H9 (cell line): Measurements from ENCODE around the gene IQSEC1. TPM values are rescaled to one million over a fixed set of nuclear protein-coding genes. Genes with fewer than 3 reads are reported as not detected.

Experiments used
- DNase-seq: peaks from one replicate; pipeline ENCODE4 v3.0.0-alpha.2; 2017
- H2AFZ ChIP-seq: one replicate; pipeline ENCODE4 v1.6.1; 2013; ENCODE audit warnings: mild to moderate bottlenecking, low read length, control low read depth, moderate library complexity
- H2AK5ac ChIP-seq: 2 replicates; pipeline ENCODE4 v1.6.1; 2013; ENCODE audit warnings: low read length, control low read depth, mixed read lengths; ENCODE audit not compliant: insufficient read length
- H2BK120ac ChIP-seq: one replicate; pipeline ENCODE4 v1.6.1; 2013; ENCODE audit warnings: low read depth, mild to moderate bottlenecking, low read length, control low read depth, inconsistent platforms; ENCODE audit not compliant: poor library complexity, severe bottlenecking
- H2BK12ac ChIP-seq: 2 replicates; pipeline ENCODE4 v1.6.1; 2013; ENCODE audit warnings: low read length, control low read depth, mixed read lengths, low read depth; ENCODE audit not compliant: insufficient read length
- H2BK15ac ChIP-seq: 2 replicates; pipeline ENCODE4 v1.6.1; 2013; ENCODE audit warnings: low read depth, low read length, control low read depth
- H2BK20ac ChIP-seq: one replicate; pipeline ENCODE4 v1.6.1; 2013; ENCODE audit warnings: low read depth, mild to moderate bottlenecking, low read length, control low read depth, inconsistent platforms; ENCODE audit not compliant: poor library complexity, severe bottlenecking
- H2BK5ac ChIP-seq: 2 replicates; pipeline ENCODE4 v1.6.1; 2013; ENCODE audit warnings: low read length, control low read depth, mixed read lengths; ENCODE audit not compliant: insufficient read length
- H3K14ac ChIP-seq: 2 replicates; pipeline ENCODE4 v1.6.1; 2013; ENCODE audit warnings: low read length, control low read depth; ENCODE audit not compliant: insufficient read depth
- H3K18ac ChIP-seq: 2 replicates; pipeline ENCODE4 v1.6.1; 2013; ENCODE audit warnings: low read depth, mild to moderate bottlenecking, mixed read lengths, low read length, control low read depth; ENCODE audit not compliant: insufficient read length
- H3K23ac ChIP-seq: 2 replicates; pipeline ENCODE4 v1.6.1; 2013; ENCODE audit warnings: low read length, control low read depth, mixed read lengths, low read depth; ENCODE audit not compliant: insufficient read length
- H3K23me2 ChIP-seq: 2 replicates; pipeline ENCODE4 v1.6.1; 2013; ENCODE audit warnings: low read depth, mild to moderate bottlenecking, mixed read lengths, low read length, control low read depth; ENCODE audit not compliant: insufficient read length, poor library complexity, severe bottlenecking
- H3K27ac ChIP-seq: 2 replicates; pipeline ENCODE4 v1.5.1; 2013; ENCODE audit warnings: low read length, control low read depth, mixed read lengths, low read depth; ENCODE audit not compliant: insufficient read length
- H3K27me3 ChIP-seq: 2 replicates; pipeline ENCODE4 v1.6.1; 2013; ENCODE audit warnings: low read length, control low read depth, inconsistent platforms; ENCODE audit not compliant: insufficient read depth
- H3K4ac ChIP-seq: 2 replicates; pipeline ENCODE4 v1.6.1; 2013; ENCODE audit warnings: low read depth, mild to moderate bottlenecking, control low read depth, inconsistent platforms, low read length, moderate library complexity
- H3K4me1 ChIP-seq: 2 replicates; pipeline ENCODE4 v1.6.1; 2013; ENCODE audit warnings: low read length, control low read depth, inconsistent platforms; ENCODE audit not compliant: insufficient read depth
- H3K4me2 ChIP-seq: 2 replicates; pipeline ENCODE4 v1.6.1; 2013; ENCODE audit warnings: low read length, control low read depth, mixed read lengths; ENCODE audit not compliant: insufficient read length, insufficient read depth
- H3K56ac ChIP-seq: 2 replicates; pipeline ENCODE4 v1.6.1; 2013; ENCODE audit warnings: low read depth, mild to moderate bottlenecking, mixed read lengths, low read length, control low read depth; ENCODE audit not compliant: insufficient read length
- H3K79me1 ChIP-seq: 2 replicates; pipeline ENCODE4 v1.6.1; 2013; ENCODE audit warnings: low read depth, mild to moderate bottlenecking, moderate library complexity, low read length, control low read depth, inconsistent platforms; ENCODE audit not compliant: insufficient read depth, poor library complexity, severe bottlenecking
- H3K79me2 ChIP-seq: 2 replicates; pipeline ENCODE4 v1.6.1; 2013; ENCODE audit warnings: low read length, control low read depth, inconsistent platforms; ENCODE audit not compliant: insufficient read depth
- H3K9ac ChIP-seq: 2 replicates; pipeline ENCODE4 v1.6.1; 2013; ENCODE audit warnings: low read length, control low read depth, mixed read lengths; ENCODE audit not compliant: insufficient read length; ENCODE audit errors: extremely low read depth
- H3K9me3 ChIP-seq: one replicate; pipeline ENCODE4 v1.6.1; 2013; ENCODE audit warnings: low read depth, low read length, inconsistent platforms; ENCODE audit not compliant: control insufficient read depth
- H3T11ph ChIP-seq: one replicate; pipeline ENCODE4 v1.6.1; 2013; ENCODE audit warnings: mild to moderate bottlenecking, low read length, control low read depth, inconsistent platforms
- H4K20me1 ChIP-seq: one replicate; pipeline ENCODE4 v1.6.1; 2013; ENCODE audit not compliant: control insufficient read depth, insufficient read length, insufficient read depth
- H4K5ac ChIP-seq: 2 replicates; pipeline ENCODE4 v1.6.1; 2013; ENCODE audit warnings: low read depth, mild to moderate bottlenecking, mixed read lengths, low read length, control low read depth; ENCODE audit not compliant: insufficient read length
- H4K8ac ChIP-seq: replicated peaks from 2 replicates; pipeline ENCODE4 v1.6.1; 2013; ENCODE audit warnings: low read length, control low read depth, mixed read lengths, low read depth; ENCODE audit not compliant: insufficient read length
- H4K91ac ChIP-seq: 2 replicates; pipeline ENCODE4 v1.6.1; 2013; ENCODE audit warnings: low read depth, mild to moderate bottlenecking, moderate library complexity, mixed read lengths, low read length, control low read depth; ENCODE audit not compliant: insufficient read length
- H3K27ac Mint-ChIP-seq, 3 experiments: 2 replicates in 2 of 3; 3 replicates in 1 of 3; pipeline ENCODE4 v1.8.0; 2020 to 2021; ENCODE audit warnings: mixed read lengths in 3 of 3, mild to moderate bottlenecking in 1 of 3, moderate library complexity in 1 of 3
- H3K27me3 Mint-ChIP-seq: 2 replicates; pipeline ENCODE4 v1.8.0; 2021; ENCODE audit warnings: low read depth, mild to moderate bottlenecking, moderate library complexity, mixed read lengths
- H3K36me3 Mint-ChIP-seq, 3 experiments: 2 replicates in 2 of 3; 3 replicates in 1 of 3; pipeline ENCODE4 v1.8.0; 2020 to 2021; ENCODE audit warnings: low read depth in 3 of 3, mixed read lengths in 3 of 3; ENCODE audit not compliant: insufficient read depth in 1 of 3
- H3K4me1 Mint-ChIP-seq, 2 experiments: 2 replicates each; pipeline ENCODE4 v1.8.0; 2020; ENCODE audit warnings: mixed read lengths in 2 of 2
- H3K4me3 Mint-ChIP-seq, 2 experiments: 2 replicates in 1 of 2; 3 replicates in 1 of 2; pipeline ENCODE4 v1.8.0; 2020 to 2021; ENCODE audit warnings: mild to moderate bottlenecking in 2 of 2, mixed read lengths in 2 of 2, moderate library complexity in 1 of 2
- H3K9me3 Mint-ChIP-seq, 2 experiments: 2 replicates in 1 of 2; 3 replicates in 1 of 2; pipeline ENCODE4 v1.8.0; 2020; ENCODE audit warnings: mild to moderate bottlenecking in 2 of 2, mixed read lengths in 2 of 2, moderate library complexity in 1 of 2
- CTCF ChIP-seq: fragments of 200-600 bp; sonication (generic); conservative IDR thresholded peaks from 3 replicates; pipeline ENCODE4 v1.8.0; 2021; ENCODE audit warnings: antibody characterized with exemption, mild to moderate bottlenecking
- WGBS: extraction: QIAGEN DNeasy Blood & Tissue Kit; methylation state at CpG from one replicate; pipeline ENCODE4 v1.1.7; 2013; ENCODE audit warnings: missing lambda C conversion rate, low lambda C conversion rate, mixed read lengths; ENCODE audit not compliant: insufficient read length; ENCODE audit errors: extremely low coverage; 5-methylcytosine and 5-hydroxymethylcytosine counted together
- total RNA-seq: library from RNA; stranded (reverse); gene quantifications from 2 replicates; pipeline ENCODE4 v1.2.1, GENCODE V29; 2021

IQSEC1 gene
- total RNA-seq, 1 experiment from 2014 or later, result 19.1 TPM

GRCh38 chr3:13095408-13095937, 22.2 kb upstream of the IQSEC1 start:
- no peak for TF ChIP-seq CTCF
- H3K4me1 ChIP-seq, result no peaks in the 10 kb centered on the region
- H4K5ac ChIP-seq, result no peak overlapping the region
- no peak overlapping the region for H3K27ac ChIP-seq
- no peak overlapping the region for H3K23ac ChIP-seq
- no peaks in the 10 kb centered on the region for H3K23me2 ChIP-seq
- Mint-ChIP-seq H3K36me3 (no peaks in the 10 kb centered on the region), H3K4me3 (no peak overlapping the region), H3K4me1 (peaks cover 12 to 28% of the 10 kb centered on the region in 2 experiments), H3K27me3 (no peaks in the 10 kb centered on the region), H3K27ac (no peak overlapping the region), H3K9me3 (no peaks in the 10 kb centered on the region)
- no peak overlapping the region for H3K9ac ChIP-seq
- no peak overlapping the region for H2BK5ac ChIP-seq
- no peaks in the 10 kb centered on the region for H3K27me3 ChIP-seq
- H2BK120ac ChIP-seq, result no peak overlapping the region
- no peak overlapping the region for H2AFZ ChIP-seq
- no peak overlapping the region for H3K4ac ChIP-seq
- H3K9me3 ChIP-seq, result no peaks in the 10 kb centered on the region
- H4K20me1 ChIP-seq, result no peaks in the 10 kb centered on the region
- H2BK12ac ChIP-seq, result no peak overlapping the region
- H3K79me1 ChIP-seq, result no peaks in the 10 kb centered on the region
- H2BK15ac ChIP-seq, result no peak overlapping the region
- no peak overlapping the region for H2BK20ac ChIP-seq
- H3K56ac ChIP-seq, result no peak overlapping the region
- no peak overlapping the region for H3K18ac ChIP-seq
- no peak overlapping the region for H3T11ph ChIP-seq
- no peak overlapping the region for H4K91ac ChIP-seq
- H4K8ac ChIP-seq, result no peak overlapping the region
- no CpG with 5 or more reads among the region's 21 CpGs for WGBS
- H2AK5ac ChIP-seq, result no peak overlapping the region
- DNase-seq, result no peak
- H3K79me2 ChIP-seq, result no peaks in the 10 kb centered on the region
- no peak overlapping the region for H3K14ac ChIP-seq
- no peak overlapping the region for H3K4me2 ChIP-seq
